Measurements from ENCODE around the gene EML4. TPM values are rescaled to one million over a fixed set of nuclear protein-coding genes. Genes with fewer than 3 reads are reported as not detected.
A peak's percentile ranks its signal among the peaks of the same experiment; 100 is the strongest.

EML4 gene
- total RNA-seq, 1 experiment from 2014 or later: 68.2 TPM

GRCh38 chr2:42139101-42139500 is 30.1 kb upstream of the EML4 start:
- Mint-ChIP-seq H3K4me1 (ENCODE audit: low read depth, unreplicated experiment) (peaks cover 64% of the 10 kb centered on the region), H3K27ac (ENCODE audit: unreplicated experiment) (no peak overlapping the region), H3K9me3 (ENCODE audit: low read depth, unreplicated experiment) (no peaks in the 10 kb centered on the region), H3K36me3 (ENCODE audit: insufficient read depth, unreplicated experiment) (peaks cover 4% of the 10 kb centered on the region), H3K27me3 (ENCODE audit: unreplicated experiment) (no peaks in the 10 kb centered on the region), H3K4me3 (ENCODE audit: low read depth, unreplicated experiment) (no peak overlapping the region)
- no peak for DNase-seq
- TF ChIP-seq, protein P1, sequence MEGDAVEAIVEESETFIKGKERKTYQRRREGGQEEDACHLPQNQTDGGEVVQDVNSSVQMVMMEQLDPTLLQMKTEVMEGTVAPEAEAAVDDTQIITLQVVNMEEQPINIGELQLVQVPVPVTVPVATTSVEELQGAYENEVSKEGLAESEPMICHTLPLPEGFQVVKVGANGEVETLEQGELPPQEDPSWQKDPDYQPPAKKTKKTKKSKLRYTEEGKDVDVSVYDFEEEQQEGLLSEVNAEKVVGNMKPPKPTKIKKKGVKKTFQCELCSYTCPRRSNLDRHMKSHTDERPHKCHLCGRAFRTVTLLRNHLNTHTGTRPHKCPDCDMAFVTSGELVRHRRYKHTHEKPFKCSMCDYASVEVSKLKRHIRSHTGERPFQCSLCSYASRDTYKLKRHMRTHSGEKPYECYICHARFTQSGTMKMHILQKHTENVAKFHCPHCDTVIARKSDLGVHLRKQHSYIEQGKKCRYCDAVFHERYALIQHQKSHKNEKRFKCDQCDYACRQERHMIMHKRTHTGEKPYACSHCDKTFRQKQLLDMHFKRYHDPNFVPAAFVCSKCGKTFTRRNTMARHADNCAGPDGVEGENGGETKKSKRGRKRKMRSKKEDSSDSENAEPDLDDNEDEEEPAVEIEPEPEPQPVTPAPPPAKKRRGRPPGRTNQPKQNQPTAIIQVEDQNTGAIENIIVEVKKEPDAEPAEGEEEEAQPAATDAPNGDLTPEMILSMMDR (IDR thresholded peaks at IDR 0.05; ENCODE audit: unreplicated experiment): no peak
- no TSS peak for BruUV-seq (replicated peaks)
- intact Hi-C loops (cut with micrococcal nuclease; ENCODE audit: unreplicated experiment): loop anchor here (5.0 kb wide), 1 partner anchor 42 kb away; no protein-coding TSS in a partner anchor
- CTCF ChIA-PET: no interaction called here

GRCh38 chr2:42140496-42140895 is 28.7 kb upstream of the EML4 start:
- no peak overlapping the region for H3K27ac Mint-ChIP-seq (ENCODE audit: unreplicated experiment)
- no peaks in the 10 kb centered on the region for H3K27me3 Mint-ChIP-seq (ENCODE audit: unreplicated experiment)
- DNase-seq: no peak
- no peaks in the 10 kb centered on the region for H3K9me3 Mint-ChIP-seq (ENCODE audit: low read depth, unreplicated experiment)
- no peak overlapping the region for H3K4me3 Mint-ChIP-seq (ENCODE audit: low read depth, unreplicated experiment)
- peaks cover 4% of the 10 kb centered on the region for H3K36me3 Mint-ChIP-seq (ENCODE audit: insufficient read depth, unreplicated experiment)
- CTCF ChIA-PET: no interaction called here
- TF ChIP-seq, protein P1 (IDR thresholded peaks at IDR 0.05; ENCODE audit: unreplicated experiment): no peak
- peaks cover 62% of the 10 kb centered on the region for H3K4me1 Mint-ChIP-seq (ENCODE audit: low read depth, unreplicated experiment)
- no TSS peak for BruUV-seq (replicated peaks)
- intact Hi-C loops (cut with micrococcal nuclease; ENCODE audit: unreplicated experiment): no loop called here

DNA sequence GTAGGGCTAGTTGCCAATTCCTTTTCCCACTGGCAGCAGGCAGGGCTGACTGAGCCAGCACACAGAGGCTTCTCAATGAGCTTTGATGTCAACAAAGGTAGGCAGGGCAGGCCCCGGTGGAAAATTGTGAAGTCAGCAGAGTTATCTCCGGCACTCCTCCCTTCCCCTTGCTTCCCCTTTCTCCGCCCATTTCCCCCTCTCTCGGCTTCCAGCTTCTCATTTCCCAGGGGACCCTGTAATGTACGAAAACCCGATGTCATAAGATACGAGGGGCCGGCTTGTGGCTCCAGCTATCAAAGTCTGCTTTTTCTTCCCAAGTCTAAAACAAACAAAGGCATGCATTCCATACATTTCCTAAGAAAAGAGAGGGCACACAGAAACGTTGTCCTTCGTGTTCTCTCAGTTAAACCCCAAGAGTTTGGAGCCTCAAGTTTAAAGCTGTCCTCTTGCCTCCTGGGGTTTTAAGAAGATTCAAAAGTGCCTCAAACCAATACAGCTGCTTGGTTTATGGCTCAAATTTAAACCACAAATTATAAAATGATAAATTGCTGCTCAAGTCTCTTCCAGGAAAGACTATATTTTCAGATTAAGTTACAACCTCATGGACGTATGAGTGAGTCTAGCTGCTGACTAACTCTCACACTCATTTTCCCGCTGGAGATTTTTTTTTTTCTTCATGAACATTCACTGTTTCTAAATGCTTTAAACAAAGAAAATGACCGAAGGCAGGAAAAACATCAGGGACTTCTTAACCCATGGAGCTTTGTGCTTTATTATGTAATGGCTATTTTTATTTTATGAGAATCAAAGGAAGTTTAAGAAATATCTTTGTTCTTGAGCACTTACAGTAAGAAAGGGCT is 27.2 kb upstream of the EML4 start:
- Mint-ChIP-seq H3K27ac (ENCODE audit: unreplicated experiment) (no peak overlapping the region), H3K36me3 (ENCODE audit: insufficient read depth, unreplicated experiment) (peaks cover 4% of the 10 kb centered on the region), H3K4me1 (ENCODE audit: low read depth, unreplicated experiment) (peaks cover 51% of the 10 kb centered on the region), H3K27me3 (ENCODE audit: unreplicated experiment) (no peaks in the 10 kb centered on the region), H3K4me3 (ENCODE audit: low read depth, unreplicated experiment) (peak overlapping the region; percentile 64), H3K9me3 (ENCODE audit: low read depth, unreplicated experiment) (no peaks in the 10 kb centered on the region)
- no TSS peak for BruUV-seq (replicated peaks)
- TF ChIP-seq, protein P1 (IDR thresholded peaks at IDR 0.05; ENCODE audit: unreplicated experiment): no peak
- DNase-seq: no peak
- intact Hi-C loops (cut with micrococcal nuclease; ENCODE audit: unreplicated experiment): no loop called here
- CTCF ChIA-PET: interaction anchor here (1.7 kb wide), 1 partner anchor 9 kb away, joined by 7 read pairs; no protein-coding TSS in a partner anchor

DNA sequence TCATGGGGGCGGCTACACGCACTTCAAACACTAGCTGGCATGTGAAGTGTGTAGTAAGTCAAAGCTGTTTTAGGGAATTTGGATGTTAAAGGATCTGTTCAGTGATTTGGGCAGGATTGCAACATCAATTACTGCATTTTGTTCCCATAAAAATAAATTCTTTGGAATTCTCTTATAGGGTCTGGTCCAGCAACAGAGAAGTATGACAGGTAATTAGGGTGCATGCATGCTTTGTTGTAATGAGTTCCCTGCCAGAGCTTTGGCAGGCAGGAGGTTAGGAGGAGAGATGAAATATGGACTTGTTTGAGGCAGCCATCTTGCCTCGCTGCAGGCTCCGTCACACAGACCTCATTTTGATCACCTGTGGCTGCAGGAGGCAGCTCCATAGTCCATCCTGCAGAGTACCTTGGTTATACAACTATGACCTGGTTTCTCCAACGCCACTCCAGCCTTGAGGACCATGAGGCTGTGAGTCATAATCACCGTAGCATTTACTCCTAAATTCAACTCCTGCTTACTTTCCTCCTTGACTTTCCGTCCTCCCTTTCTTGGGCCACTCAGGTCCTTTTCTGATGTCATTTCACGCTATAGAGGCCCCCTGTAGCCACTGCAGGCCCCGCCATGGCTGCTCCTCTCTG is 26.5 kb upstream of the EML4 start:
- no peak overlapping the region for H3K27ac Mint-ChIP-seq (ENCODE audit: unreplicated experiment)
- no peaks in the 10 kb centered on the region for H3K9me3 Mint-ChIP-seq (ENCODE audit: low read depth, unreplicated experiment)
- CTCF ChIA-PET: interaction anchor here (1.7 kb wide), 1 partner anchor 10 kb away, joined by 7 read pairs; no protein-coding TSS in a partner anchor
- peaks cover 44% of the 10 kb centered on the region for H3K4me1 Mint-ChIP-seq (ENCODE audit: low read depth, unreplicated experiment)
- TF ChIP-seq, protein P1 (IDR thresholded peaks at IDR 0.05; ENCODE audit: unreplicated experiment): no peak
- no peak overlapping the region for H3K4me3 Mint-ChIP-seq (ENCODE audit: low read depth, unreplicated experiment)
- no peak for DNase-seq
- BruUV-seq (replicated peaks): no TSS peak
- peaks cover 4% of the 10 kb centered on the region for H3K36me3 Mint-ChIP-seq (ENCODE audit: insufficient read depth, unreplicated experiment)
- intact Hi-C loops (cut with micrococcal nuclease; ENCODE audit: unreplicated experiment): no loop called here
- H3K27me3 Mint-ChIP-seq (ENCODE audit: unreplicated experiment): no peaks in the 10 kb centered on the region

Data from Calu3 (cell line).